Measurements from ENCODE around the gene NCAN.

Gene NCAN

GRCh38 chr19:19204181-19204580 lies 7.6 kb upstream of the NCAN start:
- Histone ChIP-seq H3K4me2 (ENCODE audit: low read length) (no peak overlapping the region), H3K27me3 (ENCODE audit: insufficient read depth, low read length) (peaks cover 14% of the 10 kb centered on the region; the same call in 1 of the 2 replicates), H3K27ac (ENCODE audit: low read depth, low read length, poor library complexity, severe bottlenecking) (no peak overlapping the region), H3K4me3 (ENCODE audit: low read depth, low read length, poor library complexity, severe bottlenecking) (no peak overlapping the region), H4K20me1 (ENCODE audit: insufficient read depth, low read length) (no peaks in the 10 kb centered on the region), H3K79me2 (ENCODE audit: insufficient read depth, low read length) (0 out of 2 replicates have a peak, but pooled peaks cover 6% of the 10 kb centered on the region), H3K9ac (ENCODE audit: low read length) (no peak overlapping the region), H3K9me2 (ENCODE audit: low read depth, low read length) (no peaks in the 10 kb centered on the region), H3K36me3 (ENCODE audit: insufficient read depth, low read length) (peaks cover 15% of the 10 kb centered on the region), H3F3A (ENCODE audit: insufficient read depth, low read length) (no peaks in the 10 kb centered on the region), H3K4me1 (ENCODE audit: insufficient read depth, low read length, severe bottlenecking) (peaks cover 14% of the 10 kb centered on the region), H3K9me3 (ENCODE audit: low read length) (no peaks in the 10 kb centered on the region), H2AFZ (ENCODE audit: low read length) (no peak overlapping the region)
- TF ChIP-seq CTCF (IDR thresholded peaks at IDR 0.05; ENCODE audit: low read length) = no peak
- no peak for TF ChIP-seq EZH2 (IDR thresholded peaks at IDR 0.05; ENCODE audit: borderline replicate concordance, low read length)

GRCh38 chr19:19205416-19206410 lies 6.0 kb upstream of the NCAN start:
- H3K27me3 ChIP-seq (ENCODE audit: insufficient read depth, low read length) = peaks cover 14% of the 10 kb centered on the region; the same call in 1 of the 2 replicates
- H3K9me3 ChIP-seq (ENCODE audit: low read length) = no peaks in the 10 kb centered on the region
- no peaks in the 10 kb centered on the region for H3K9me2 ChIP-seq (ENCODE audit: low read depth, low read length)
- peaks cover 7% of the 10 kb centered on the region; the same call in 1 of the 2 replicates for H3K36me3 ChIP-seq (ENCODE audit: insufficient read depth, low read length)
- H3K9ac ChIP-seq (ENCODE audit: low read length) = no peak overlapping the region
- TF ChIP-seq CTCF (IDR thresholded peaks at IDR 0.05; ENCODE audit: low read length) (no peak), EZH2 (IDR thresholded peaks at IDR 0.05; ENCODE audit: borderline replicate concordance, low read length) (no peak)
- no peak overlapping the region for H3K27ac ChIP-seq (ENCODE audit: low read depth, low read length, poor library complexity, severe bottlenecking)
- H3K79me2 ChIP-seq (ENCODE audit: insufficient read depth, low read length) = 0 out of 2 replicates have a peak, but pooled peaks cover 6% of the 10 kb centered on the region
- peaks cover 14% of the 10 kb centered on the region for H3K4me1 ChIP-seq (ENCODE audit: insufficient read depth, low read length, severe bottlenecking)
- H3F3A ChIP-seq (ENCODE audit: insufficient read depth, low read length) = no peaks in the 10 kb centered on the region
- H4K20me1 ChIP-seq (ENCODE audit: insufficient read depth, low read length) = no peaks in the 10 kb centered on the region
- H3K4me2 ChIP-seq (ENCODE audit: low read length) = no peak overlapping the region
- no peak overlapping the region for H3K4me3 ChIP-seq (ENCODE audit: low read depth, low read length, poor library complexity, severe bottlenecking)
- H2AFZ ChIP-seq (ENCODE audit: low read length) = no peak overlapping the region

- Histone ChIP-seq H3K79me2 (ENCODE audit: insufficient read depth, low read length) (0 out of 2 replicates have a peak, but pooled peaks cover 6% of the 10 kb centered on the region), H3K27me3 (ENCODE audit: insufficient read depth, low read length) (peaks cover 14% of the 10 kb centered on the region; the same call in 1 of the 2 replicates), H3K4me3 (ENCODE audit: low read depth, low read length, poor library complexity, severe bottlenecking) (no peak overlapping the region), H3K9ac (ENCODE audit: low read length) (no peak overlapping the region), H3K27ac (ENCODE audit: low read depth, low read length, poor library complexity, severe bottlenecking) (no peak overlapping the region), H3K9me2 (ENCODE audit: low read depth, low read length) (no peaks in the 10 kb centered on the region), H3F3A (ENCODE audit: insufficient read depth, low read length) (no peaks in the 10 kb centered on the region), H2AFZ (ENCODE audit: low read length) (no peak overlapping the region), H3K4me2 (ENCODE audit: low read length) (no peak overlapping the region), H4K20me1 (ENCODE audit: insufficient read depth, low read length) (no peaks in the 10 kb centered on the region), H3K36me3 (ENCODE audit: insufficient read depth, low read length) (no peaks in the 10 kb centered on the region), H3K4me1 (ENCODE audit: insufficient read depth, low read length, severe bottlenecking) (peaks cover 7% of the 10 kb centered on the region), H3K9me3 (ENCODE audit: low read length) (no peaks in the 10 kb centered on the region)
- TF ChIP-seq EZH2 (IDR thresholded peaks at IDR 0.05; ENCODE audit: borderline replicate concordance, low read length) = no peak
- TF ChIP-seq CTCF (IDR thresholded peaks at IDR 0.05; ENCODE audit: low read length) = no peak
Measured at GRCh38 chr19:19206938-19207337, 4.8 kb upstream of the NCAN start.

Data from OCI-LY1 (cell line).